ENCODE measurements around the gene TMEM273. TPM values are rescaled to one million over a fixed set of nuclear protein-coding genes. Genes with fewer than 3 reads are reported as not detected.

The TMEM273 gene
- polyA plus RNA-seq, 1 donor (not counting 4 experiments of a cell fraction or from before 2014, with no cell fraction given) = not detected

- no peak overlapping the region for H3K9ac ChIP-seq (ENCODE audit: control insufficient read depth, extremely low read depth, insufficient read depth, low read length)
- no peak for FAIRE-seq
- DNase-seq (ENCODE audit: low read depth, low spot score) = no peak
Observed at GRCh38 chr10:49140304-49141177, 47.6 kb downstream of the TMEM273 start.

GRCh38 chr10:49139846-49140195 is 48.4 kb downstream of the TMEM273 start:
- no peak overlapping the region for H3K4me3 ChIP-seq (ENCODE audit: control insufficient read depth in 2 of 3, extremely low read depth in 1 of 3, insufficient read depth in 2 of 3, low read depth in 1 of 3, low read length in 3 of 3)
- H3K9me3 ChIP-seq (ENCODE audit: control insufficient read depth, low read depth, low read length) = no peaks in the 10 kb centered on the region
- H3K9ac ChIP-seq (ENCODE audit: control insufficient read depth, extremely low read depth, insufficient read depth, low read length) = no peak overlapping the region
- H3K9me1 ChIP-seq (ENCODE audit: control insufficient read depth, extremely low read depth, insufficient read depth, low read length) = no peaks in the 10 kb centered on the region
- H3K79me2 ChIP-seq (ENCODE audit: control insufficient read depth, insufficient read depth, low read length) = no peaks in the 10 kb centered on the region
- H3K27ac ChIP-seq (ENCODE audit: control insufficient read depth, insufficient read depth, low read length) = no peak overlapping the region
- no peaks in the 10 kb centered on the region for H4K20me1 ChIP-seq (ENCODE audit: control insufficient read depth, extremely low read depth, insufficient read depth, low read length)
- no peaks in the 10 kb centered on the region for H3K36me3 ChIP-seq (ENCODE audit: control insufficient read depth in 2 of 2, extremely low read depth in 1 of 2, insufficient read depth in 2 of 2, low read length in 2 of 2)
- H3K27me3 ChIP-seq (ENCODE audit: control insufficient read depth, extremely low read depth, insufficient read depth, low read length) = no peaks in the 10 kb centered on the region
- no peak overlapping the region for H3K4me2 ChIP-seq (ENCODE audit: control insufficient read depth, extremely low read depth, insufficient read depth, low read depth, low read length)
- no peak overlapping the region for H2AFZ ChIP-seq (ENCODE audit: control insufficient read depth, low read length)
- no peak for FAIRE-seq
- dilution Hi-C loops (cut with MboI; ENCODE audit: extremely low pct_ligation_motif_present, low sequenced_read_pairs) = no loop called here
- no peaks in the 10 kb centered on the region for H3K4me1 ChIP-seq (ENCODE audit: control insufficient read depth, extremely low read depth, insufficient read depth, low read length)
- no peak for DNase-seq (ENCODE audit: low read depth, low spot score)
- no peak for TF ChIP-seq CTCF (optimal IDR thresholded peaks at IDR 0.05 in 1 of 3, IDR thresholded peaks at IDR 0.05 in 1 of 3, conservative IDR thresholded peaks at IDR 0.05 in 1 of 3; ENCODE audit: extremely low read depth in 1 of 3, insufficient read depth in 2 of 3, low read length in 3 of 3)

More at GRCh38 chr10:49140304-49141177, 47.6 kb downstream of the TMEM273 start:
- Histone ChIP-seq H3K9me3 (ENCODE audit: control insufficient read depth, low read depth, low read length) (no peaks in the 10 kb centered on the region), H3K36me3 (ENCODE audit: control insufficient read depth in 2 of 2, extremely low read depth in 1 of 2, insufficient read depth in 2 of 2, low read length in 2 of 2) (no peaks in the 10 kb centered on the region), H2AFZ (ENCODE audit: control insufficient read depth, low read length) (no peak overlapping the region), H3K9me1 (ENCODE audit: control insufficient read depth, extremely low read depth, insufficient read depth, low read length) (no peaks in the 10 kb centered on the region), H3K27ac (ENCODE audit: control insufficient read depth, insufficient read depth, low read length) (no peak overlapping the region), H3K4me2 (ENCODE audit: control insufficient read depth, extremely low read depth, insufficient read depth, low read depth, low read length) (no peak overlapping the region), H3K79me2 (ENCODE audit: control insufficient read depth, insufficient read depth, low read length) (no peaks in the 10 kb centered on the region), H3K4me1 (ENCODE audit: control insufficient read depth, extremely low read depth, insufficient read depth, low read length) (no peaks in the 10 kb centered on the region), H3K4me3 (ENCODE audit: control insufficient read depth in 2 of 3, extremely low read depth in 1 of 3, insufficient read depth in 2 of 3, low read depth in 1 of 3, low read length in 3 of 3) (no peak overlapping the region), H3K27me3 (ENCODE audit: control insufficient read depth, extremely low read depth, insufficient read depth, low read length) (no peaks in the 10 kb centered on the region), H4K20me1 (ENCODE audit: control insufficient read depth, extremely low read depth, insufficient read depth, low read length) (no peaks in the 10 kb centered on the region)
- TF ChIP-seq EZH2 (IDR thresholded peaks at IDR 0.05; ENCODE audit: low read length) (no peak), CTCF (optimal IDR thresholded peaks at IDR 0.05 in 1 of 3, IDR thresholded peaks at IDR 0.05 in 1 of 3, conservative IDR thresholded peaks at IDR 0.05 in 1 of 3; ENCODE audit: extremely low read depth in 1 of 3, insufficient read depth in 2 of 3, low read length in 3 of 3) (no peak)
- dilution Hi-C loops (cut with MboI; ENCODE audit: extremely low pct_ligation_motif_present, low sequenced_read_pairs) = no loop called here

Data from keratinocyte (primary cell).